KBM-7 (cell line): ENCODE measurements around the gene OR4A5.
"Not testable (repeated sequence)": the region's sequence is repeated elsewhere in the genome, so short reads cannot be mapped to it uniquely, and the experiment has no call there.

Experiments used
- DNase-seq: peaks from one replicate; pipeline ENCODE4 v3.0.0-alpha.2; 2015
- in situ Hi-C: fragments of 300-500 bp; cut with MboI; formaldehyde crosslinking; loops from 2 replicates; pipeline ENCODE4 v1.14.3; 2020; ENCODE audit warnings: low sequenced_read_pairs, low pct_unique_long_range_greater_than_20kb, mixed read lengths

OR4A5 gene, protein sequence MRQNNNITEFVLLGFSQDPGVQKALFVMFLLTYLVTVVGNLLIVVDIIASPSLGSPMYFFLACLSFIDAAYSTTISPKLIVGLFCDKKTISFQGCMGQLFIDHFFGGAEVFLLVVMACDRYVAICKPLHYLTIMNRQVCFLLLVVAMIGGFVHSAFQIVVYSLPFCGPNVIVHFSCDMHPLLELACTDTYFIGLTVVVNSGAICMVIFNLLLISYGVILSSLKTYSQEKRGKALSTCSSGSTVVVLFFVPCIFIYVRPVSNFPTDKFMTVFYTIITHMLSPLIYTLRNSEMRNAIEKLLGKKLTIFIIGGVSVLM

DNA sequence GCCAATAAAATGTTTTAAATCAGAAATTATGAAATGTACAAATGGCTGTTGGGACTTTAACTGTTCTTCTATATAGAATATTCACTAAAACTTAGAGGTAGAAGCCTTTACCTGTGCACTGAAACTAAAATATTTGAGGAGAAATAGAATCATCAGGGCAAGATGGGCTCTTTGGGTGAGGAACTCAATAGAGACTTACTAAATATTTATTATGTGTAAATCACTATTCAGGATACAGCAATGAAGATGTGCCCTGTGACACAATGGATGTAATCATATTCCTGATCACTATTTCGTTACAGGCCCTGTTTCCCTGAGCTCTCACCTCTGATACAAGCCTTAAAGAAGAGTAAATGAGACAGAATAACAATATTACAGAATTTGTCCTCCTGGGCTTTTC is at the start of gene OR4A5:
OR4A5 (plus strand) TSS at position 301 of the 400 bp plus-strand sequence; CDS start at position 354, 53 bp downstream.
- DNase-seq, in situ Hi-C loops: not testable (repeated sequence)

- in situ Hi-C loops, DNase-seq: not testable (repeated sequence)
These were observed 13.5 kb downstream of the OR4A5 start for GRCh38 chr11:54720094-54720493.
